ENCODE results near the gene IFT52. TPM values are rescaled to one million over a fixed set of nuclear protein-coding genes. Genes with fewer than 3 reads are reported as not detected.

Gene IFT52
- total RNA-seq, 1 experiment from 2014 or later, result 46.4 TPM

- ChIA-PET POLR2A (ENCODE audit: unreplicated experiment) (no interaction called here), CTCF (no interaction called here)
- no TSS peak for BruUV-seq (replicated peaks)
These were observed 91.7 kb downstream of the IFT52 start for GRCh38 chr20:43682446-43682845.

GRCh38 chr20:43686820-43687219 lies 96.1 kb downstream of the IFT52 start:
- intact Hi-C loops (cut with micrococcal nuclease; ENCODE audit: unreplicated experiment), result no loop called here
- TF ChIP-seq EZH2 (IDR thresholded peaks at IDR 0.05; ENCODE audit: low read depth), result no peak
- TF ChIP-seq CTCF (conservative IDR thresholded peaks at IDR 0.05), result no peak
- 0 out of 2 replicates have a peak, but pooled peaks cover 9% of the 10 kb centered on the region for H3K36me3 ChIP-seq (ENCODE audit: low read depth)
- POLR2A ChIA-PET (ENCODE audit: unreplicated experiment), result no interaction called here
- no peak overlapping the region for H3K27ac ChIP-seq
- CTCF ChIA-PET, result no interaction called here
- H3K9me2 ChIP-seq (ENCODE audit: insufficient read depth), result no peaks in the 10 kb centered on the region
- H3K79me2 ChIP-seq (ENCODE audit: low read depth), result no peaks in the 10 kb centered on the region
- no peaks in the 10 kb centered on the region for H3K4me1 ChIP-seq (replicated peaks; ENCODE audit: insufficient read depth)
- H2AFZ ChIP-seq, result no peak overlapping the region
- BruUV-seq (replicated peaks), result no TSS peak
- no peaks in the 10 kb centered on the region for H3F3A ChIP-seq (ENCODE audit: insufficient read depth, low read depth)
- H3K9me3 ChIP-seq (ENCODE audit: insufficient read depth, low read depth), result no peaks in the 10 kb centered on the region
- H3K4me3 ChIP-seq, result no peak overlapping the region
- no peaks in the 10 kb centered on the region for H3K27me3 ChIP-seq (ENCODE audit: insufficient read depth, low read depth)
- no peak for DNase-seq
- no peaks in the 10 kb centered on the region for H4K20me1 ChIP-seq (ENCODE audit: insufficient read depth)
- H3K4me2 ChIP-seq, result no peak overlapping the region

More at GRCh38 chr20:43682446-43682845, 91.7 kb downstream of the IFT52 start:
- intact Hi-C loops (cut with micrococcal nuclease; ENCODE audit: unreplicated experiment), result no loop called here
- no peak for DNase-seq
- Histone ChIP-seq H3F3A (ENCODE audit: insufficient read depth, low read depth) (0 out of 2 replicates have a peak, but pooled peaks cover 6% of the 10 kb centered on the region), H3K36me3 (ENCODE audit: low read depth) (0 out of 2 replicates have a peak, but pooled peaks cover 9% of the 10 kb centered on the region), H3K4me3 (no peak overlapping the region), H3K4me1 (replicated peaks; ENCODE audit: insufficient read depth) (no peaks in the 10 kb centered on the region), H3K9me3 (ENCODE audit: insufficient read depth, low read depth) (no peaks in the 10 kb centered on the region), H2AFZ (no peak overlapping the region), H3K27ac (no peak overlapping the region), H4K20me1 (ENCODE audit: insufficient read depth) (no peaks in the 10 kb centered on the region), H3K9me2 (ENCODE audit: insufficient read depth) (no peaks in the 10 kb centered on the region), H3K79me2 (ENCODE audit: low read depth) (no peaks in the 10 kb centered on the region), H3K4me2 (no peak overlapping the region), H3K27me3 (ENCODE audit: insufficient read depth, low read depth) (no peaks in the 10 kb centered on the region)
- TF ChIP-seq CTCF (conservative IDR thresholded peaks at IDR 0.05), result no peak
- TF ChIP-seq EZH2 (IDR thresholded peaks at IDR 0.05; ENCODE audit: low read depth), result no peak

GRCh38 chr20:43689165-43689564 lies 98.4 kb downstream of the IFT52 start:
- POLR2A ChIA-PET (ENCODE audit: unreplicated experiment), result no interaction called here
- H3K9me2 ChIP-seq (ENCODE audit: insufficient read depth), result no peaks in the 10 kb centered on the region
- no peak for DNase-seq
- H3K4me2 ChIP-seq, result no peak overlapping the region
- H3K4me1 ChIP-seq (replicated peaks; ENCODE audit: insufficient read depth), result no peaks in the 10 kb centered on the region
- H3K79me2 ChIP-seq (ENCODE audit: low read depth), result no peaks in the 10 kb centered on the region
- H3K36me3 ChIP-seq (ENCODE audit: low read depth), result no peaks in the 10 kb centered on the region
- no peaks in the 10 kb centered on the region for H3K27me3 ChIP-seq (ENCODE audit: insufficient read depth, low read depth)
- H3K9me3 ChIP-seq (ENCODE audit: insufficient read depth, low read depth), result no peaks in the 10 kb centered on the region
- H3K4me3 ChIP-seq, result no peak overlapping the region
- H3F3A ChIP-seq (ENCODE audit: insufficient read depth, low read depth), result no peaks in the 10 kb centered on the region
- H3K27ac ChIP-seq, result no peak overlapping the region
- no peak overlapping the region for H2AFZ ChIP-seq
- CTCF ChIA-PET, result interaction anchor here (0.5 kb wide), 1 partner anchor 179 kb away, joined by 8 read pairs; no protein-coding TSS in a partner anchor
- TF ChIP-seq CTCF (conservative IDR thresholded peaks at IDR 0.05) (no peak), EZH2 (IDR thresholded peaks at IDR 0.05; ENCODE audit: low read depth) (no peak)
- BruUV-seq (replicated peaks), result no TSS peak
- intact Hi-C loops (cut with micrococcal nuclease; ENCODE audit: unreplicated experiment), result no loop called here
- H4K20me1 ChIP-seq (ENCODE audit: insufficient read depth), result no peaks in the 10 kb centered on the region

Data from PC-9 (cell line).